HT-29 (cell line): ENCODE measurements around the gene BTBD7. TPM values are rescaled to one million over a fixed set of nuclear protein-coding genes. Genes with fewer than 3 reads are reported as not detected.

Experiments used
- DNase-seq: peaks from one replicate; pipeline ENCODE4 v3.0.0-alpha.2; 2015; ENCODE audit warnings: low spot score
- total RNA-seq: library from RNA; depleted of rRNA; stranded (reverse); fragments of >200 nt; shearing (Covaris generic); gene quantifications from 2 replicates; pipeline ENCODE4 v1.2.3, GENCODE V29; 2014

Gene BTBD7
- total RNA-seq, 1 experiment from 2014 or later: 9.4 TPM

DNA sequence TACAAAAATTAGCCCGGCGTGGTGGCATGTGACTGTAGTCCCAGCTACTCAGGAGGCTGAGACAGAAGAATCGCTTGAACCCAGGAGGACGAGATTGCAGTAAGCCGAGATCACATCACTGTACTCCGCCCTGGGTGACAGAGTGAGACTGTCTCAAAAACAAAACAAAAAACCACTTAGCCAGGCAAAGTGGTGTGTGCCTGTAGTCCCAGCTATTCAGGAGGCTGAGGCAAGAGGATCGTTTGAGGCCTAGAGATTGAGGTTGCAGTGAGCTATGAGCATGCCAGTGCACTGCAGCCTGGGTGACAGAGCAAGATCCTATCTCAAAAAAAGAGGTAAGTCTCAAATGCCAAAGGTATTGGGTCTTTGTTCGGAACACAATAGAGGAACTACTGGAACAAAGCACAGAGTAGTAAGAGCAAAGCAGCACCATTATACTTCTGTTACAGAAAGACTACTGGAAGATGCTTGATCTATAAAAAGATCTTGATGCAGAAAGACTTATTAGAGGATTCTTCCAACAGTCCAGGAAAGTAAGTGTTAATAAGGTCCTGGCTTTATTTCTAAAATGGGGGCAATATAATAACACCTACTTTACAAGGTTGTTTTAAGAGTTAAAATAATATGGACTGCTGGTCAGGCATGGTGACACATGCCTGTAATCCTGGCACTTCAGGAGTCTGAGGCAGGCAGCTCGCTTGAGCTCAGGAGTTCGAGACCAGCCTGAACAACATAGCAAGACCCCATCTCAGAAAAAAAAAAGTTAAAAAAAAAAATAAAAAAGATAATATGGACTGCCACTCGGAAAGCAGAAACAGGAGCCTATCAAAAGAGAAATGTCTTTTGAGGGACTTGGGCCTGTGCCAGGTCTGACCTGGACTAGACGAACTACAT lies 29.9 kb downstream of the BTBD7 start:
- no peak for DNase-seq

DNA sequence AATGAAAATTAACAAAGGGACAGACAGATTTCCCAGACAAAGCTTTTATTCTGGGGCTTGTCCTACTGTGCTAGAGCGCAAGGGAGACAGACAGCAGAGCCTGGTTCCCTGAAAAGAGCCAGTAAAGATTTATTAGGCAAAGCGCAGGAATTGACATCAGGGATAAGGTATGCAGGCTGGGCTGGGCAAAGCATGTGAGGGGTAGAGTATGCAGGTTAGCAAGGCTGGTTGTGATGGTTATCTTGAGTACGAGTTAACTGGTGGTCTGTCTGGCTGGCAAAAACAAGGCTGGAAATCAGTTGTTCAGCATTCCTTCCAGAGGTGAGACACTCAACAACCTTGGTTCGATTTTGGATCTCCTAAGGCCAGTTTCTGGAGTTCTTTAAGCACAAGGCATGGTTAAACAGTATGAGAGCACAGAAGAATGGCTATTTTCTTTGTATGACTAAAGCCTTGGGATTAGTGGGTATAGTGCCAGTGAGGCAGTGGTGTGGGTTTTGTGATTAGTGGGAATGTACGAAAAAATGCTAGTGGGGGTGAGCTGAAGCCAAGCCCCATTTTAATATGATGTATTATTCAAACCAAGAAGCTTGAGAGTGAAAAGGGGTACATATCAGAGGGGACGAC lies 30.9 kb downstream of the BTBD7 start:
- DNase-seq: peak; percentile 42

DNA sequence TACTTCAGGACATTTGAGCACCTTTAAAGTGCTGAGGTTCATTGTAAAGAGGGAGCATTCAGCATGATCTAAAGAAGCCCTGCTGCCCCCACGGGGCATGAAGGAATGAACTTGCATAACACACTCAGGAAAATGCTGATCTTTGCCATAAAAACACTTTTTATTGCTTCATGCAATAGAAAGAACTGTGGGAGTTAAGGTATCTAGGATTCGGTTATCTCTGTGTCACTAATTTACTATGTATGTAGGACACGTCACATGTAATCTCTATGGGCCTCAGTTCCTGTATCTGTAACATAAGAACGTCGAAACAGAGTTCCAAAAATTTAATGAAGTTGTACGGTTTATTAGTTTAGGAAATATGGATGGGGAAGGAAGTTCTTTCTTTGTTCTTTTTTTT lies 33.0 kb downstream of the BTBD7 start:
- no peak for DNase-seq

DNA sequence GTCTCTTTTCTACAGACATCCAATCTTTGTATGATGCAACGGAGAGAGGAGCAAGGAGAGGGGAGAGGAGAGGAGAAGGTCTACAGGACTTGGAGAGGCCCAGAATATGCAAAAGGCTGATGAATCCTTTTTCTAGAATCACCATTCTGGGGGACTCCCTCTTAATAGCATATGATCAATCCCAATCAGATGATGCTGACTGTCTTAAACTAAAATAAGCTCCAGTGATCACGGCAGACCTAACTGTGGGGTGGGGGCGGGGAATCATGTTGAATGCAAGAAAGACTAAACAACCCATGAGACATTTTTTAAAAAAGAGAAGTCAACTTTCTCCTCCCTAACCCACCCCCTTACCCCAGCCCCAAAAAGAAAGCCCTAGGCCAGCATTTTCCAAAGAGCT lies 33.4 kb downstream of the BTBD7 start:
- DNase-seq: no peak

DNA sequence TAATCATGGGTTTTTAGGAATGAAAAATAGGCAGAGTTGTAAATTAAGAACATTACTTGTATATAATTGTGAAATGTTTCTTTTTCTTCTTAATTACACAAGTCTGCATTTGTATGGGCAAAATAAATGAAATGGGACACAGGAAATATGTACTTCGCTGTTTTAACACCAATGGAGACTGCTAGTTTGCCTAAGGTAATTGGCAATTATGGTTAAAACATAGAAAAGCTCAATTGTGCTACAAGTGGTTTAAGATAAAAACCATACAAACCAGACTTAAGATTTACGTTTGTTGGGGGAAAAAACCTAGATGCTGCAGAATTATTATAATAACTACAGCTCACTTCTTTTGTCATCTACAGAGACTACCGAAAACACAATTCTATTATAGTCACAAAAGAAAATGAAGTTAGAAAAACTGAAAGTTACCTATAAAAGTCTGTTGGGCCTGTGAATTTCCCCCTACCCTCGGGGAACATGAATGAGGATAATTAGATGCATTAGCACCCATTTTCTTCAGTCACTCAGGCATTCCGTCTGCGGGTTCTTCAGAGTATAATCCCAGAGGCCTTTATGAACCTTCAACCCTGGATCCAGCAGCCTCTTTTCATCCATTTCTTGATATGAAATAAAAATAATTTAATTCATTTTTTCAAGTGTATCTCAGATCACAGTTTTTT lies 37.2 kb downstream of the BTBD7 start:
- DNase-seq: no peak

DNA sequence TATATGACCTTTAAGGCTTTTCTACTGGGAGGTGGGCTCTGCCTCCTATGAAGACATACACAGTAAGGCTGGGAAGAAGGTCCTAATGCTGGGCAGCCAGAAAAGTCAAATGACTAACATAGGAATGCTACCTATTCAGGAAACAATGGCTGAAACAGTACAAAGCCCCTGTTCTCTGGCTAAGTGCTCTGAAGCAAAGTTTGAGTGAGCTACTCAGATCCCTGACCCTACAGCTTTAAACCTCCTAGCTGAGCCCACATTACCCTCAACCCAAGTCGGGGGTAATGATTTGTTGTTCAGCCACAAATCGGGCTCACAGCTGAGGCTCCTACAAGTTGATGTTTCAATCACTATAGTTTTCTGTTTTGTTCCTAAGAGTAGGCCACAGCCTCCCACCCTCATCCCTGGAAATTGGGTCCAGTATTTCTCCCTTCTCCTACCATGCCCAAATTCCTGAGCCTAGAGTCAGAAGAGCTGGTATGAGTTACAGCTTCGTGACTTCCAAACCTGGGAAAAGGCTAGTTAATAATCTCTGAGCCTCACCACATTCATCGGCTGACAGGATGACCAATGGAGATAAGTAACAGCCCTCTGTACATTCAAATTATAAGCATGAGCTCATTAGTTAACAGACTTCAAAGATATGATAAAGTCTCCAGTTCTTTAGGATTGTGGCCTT lies 46.5 kb downstream of the BTBD7 start:
- no peak for DNase-seq

DNA sequence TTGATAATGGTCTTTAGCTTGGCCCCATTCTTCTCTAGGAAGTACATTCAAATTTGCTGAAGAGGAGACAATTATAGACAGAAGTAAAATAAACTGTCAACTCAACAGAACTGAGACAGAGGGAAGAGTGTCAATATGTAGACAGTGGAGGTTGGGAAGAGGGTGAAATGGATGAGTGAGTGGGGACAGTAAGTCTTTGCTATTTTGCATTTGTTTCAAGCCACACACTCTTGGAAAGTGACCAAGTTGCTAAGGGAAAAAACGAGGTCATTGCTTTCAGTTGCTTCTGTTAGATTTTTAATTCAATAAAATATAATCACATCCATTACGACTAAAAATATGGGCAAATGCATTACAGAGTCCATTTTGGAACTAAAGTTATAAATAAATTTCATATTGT lies 47.8 kb downstream of the BTBD7 start:
- no peak for DNase-seq

DNA sequence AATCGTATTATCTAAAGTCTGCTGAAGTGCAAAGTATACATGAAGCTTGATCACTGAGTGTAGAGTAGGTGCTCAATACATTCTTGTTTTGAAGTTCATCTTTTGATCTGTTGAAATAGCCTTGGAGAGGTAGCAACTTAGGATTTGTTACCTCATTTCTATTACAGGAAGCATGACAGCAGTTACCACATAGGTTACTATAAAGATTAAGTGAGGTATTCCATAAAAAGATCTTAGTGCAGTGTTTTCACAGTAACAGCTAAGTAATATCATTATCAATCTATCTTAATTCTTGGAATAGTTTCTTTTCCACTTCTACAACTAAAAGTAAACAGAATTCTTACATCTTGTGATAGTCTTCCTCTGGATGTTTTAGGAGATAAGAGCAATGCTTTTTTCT lies 50.9 kb downstream of the BTBD7 start:
- no peak for DNase-seq

DNA sequence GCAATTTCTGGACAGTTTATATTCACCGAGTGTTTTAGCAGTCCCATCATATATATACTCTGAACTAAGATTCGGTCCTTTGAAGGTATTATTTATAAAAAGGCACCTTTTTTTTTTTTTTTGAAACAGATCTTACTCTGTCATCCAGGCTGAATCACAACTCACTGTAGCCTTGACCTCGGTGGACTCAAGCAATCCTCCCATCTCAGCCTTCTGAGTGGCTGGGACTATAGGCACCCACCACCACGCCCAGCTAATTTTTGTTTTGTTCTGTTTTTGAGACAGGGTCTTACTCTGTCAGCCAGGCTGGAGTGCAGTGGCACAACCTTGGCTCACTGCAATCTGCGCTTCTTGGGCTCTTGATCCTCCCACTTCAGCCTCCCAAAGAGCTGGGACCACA lies 52.1 kb downstream of the BTBD7 start:
- no peak for DNase-seq

DNA sequence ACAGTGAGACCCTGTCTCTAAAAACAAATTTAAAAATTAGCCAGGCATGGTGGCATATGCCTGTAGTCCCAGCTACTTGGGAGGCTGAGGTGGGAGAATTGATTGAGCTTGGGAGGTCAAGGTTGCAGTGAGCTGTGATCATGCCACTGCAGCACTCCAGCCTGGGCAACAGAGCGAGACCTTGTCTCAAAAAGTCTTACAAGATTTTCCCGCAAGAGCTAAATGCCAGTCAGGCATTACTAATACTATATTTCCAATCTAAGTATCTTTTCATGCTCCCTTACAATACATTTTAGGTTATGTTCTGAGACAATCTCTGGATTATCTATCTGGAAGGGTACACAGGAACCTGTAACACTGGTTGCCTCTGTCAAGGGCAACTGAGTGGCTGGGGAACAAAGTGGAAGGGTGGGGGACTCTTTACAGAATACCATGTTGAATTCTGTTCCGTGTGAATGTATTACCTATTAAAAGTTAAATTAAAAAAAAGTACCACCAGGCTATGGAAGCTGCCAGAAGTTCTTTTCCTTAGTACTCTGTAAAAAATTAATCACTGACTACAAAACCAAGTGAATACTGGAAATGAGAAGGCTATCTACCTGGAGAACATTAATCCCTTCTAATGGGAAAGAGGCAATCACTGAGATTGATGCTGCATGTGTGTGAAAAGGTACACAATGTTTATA lies 56.7 kb downstream of the BTBD7 start:
- DNase-seq: no peak

DNA sequence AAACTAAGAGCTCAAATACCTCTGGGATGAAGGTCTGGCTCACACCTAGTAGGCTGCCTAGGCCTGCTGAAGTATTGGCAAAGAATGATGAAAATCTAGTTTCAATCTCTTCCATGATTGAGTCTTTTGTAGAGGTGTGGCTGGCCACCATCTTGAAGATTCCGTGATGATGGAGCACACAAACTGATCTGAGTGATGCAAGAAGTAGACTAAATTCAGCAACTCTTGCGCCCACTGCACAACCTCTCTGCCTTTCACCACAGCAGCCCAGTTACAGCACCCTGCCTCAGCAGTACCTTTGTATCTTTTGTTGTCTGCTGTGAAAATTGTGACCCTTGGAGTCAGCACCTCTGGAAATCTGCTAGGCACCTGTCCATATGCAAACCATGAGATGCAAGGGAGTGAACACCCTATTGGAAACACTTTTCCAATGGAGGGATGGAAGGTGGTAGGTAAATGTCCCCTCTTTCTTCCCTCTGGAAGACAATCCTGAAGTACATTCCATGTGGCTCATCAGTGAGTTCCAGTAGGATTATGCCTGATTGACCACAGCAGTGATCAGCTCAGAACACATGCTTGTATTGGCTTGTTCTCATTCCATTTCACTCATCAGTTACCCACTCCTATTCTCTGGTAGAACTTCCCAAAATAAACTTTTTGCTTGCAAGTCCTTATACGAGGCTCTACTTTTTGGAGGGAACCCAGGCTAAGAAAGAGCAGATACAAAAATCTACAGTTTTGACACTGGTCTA lies 58.6 kb downstream of the BTBD7 start:
- no peak for DNase-seq

DNA sequence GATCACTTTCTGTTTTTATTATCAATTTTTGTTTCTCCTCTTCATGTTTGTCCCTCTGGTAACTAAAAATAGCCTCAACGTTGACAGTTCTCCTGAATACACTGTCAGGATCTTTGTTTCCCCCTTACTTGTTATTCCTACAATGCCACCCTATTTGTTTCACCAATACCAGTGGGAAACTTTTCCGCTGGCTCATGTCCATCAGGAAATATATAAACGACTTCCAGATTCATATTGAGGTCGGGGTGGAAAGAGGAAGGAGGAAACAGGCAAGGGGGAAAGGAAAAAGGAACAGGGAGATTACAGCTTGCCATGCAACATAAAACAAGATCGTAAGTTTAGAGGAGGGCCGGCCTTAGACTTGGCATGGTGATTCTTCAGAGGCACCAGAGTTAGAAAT lies 61.7 kb downstream of the BTBD7 start:
- peak; percentile 25 for DNase-seq

DNA sequence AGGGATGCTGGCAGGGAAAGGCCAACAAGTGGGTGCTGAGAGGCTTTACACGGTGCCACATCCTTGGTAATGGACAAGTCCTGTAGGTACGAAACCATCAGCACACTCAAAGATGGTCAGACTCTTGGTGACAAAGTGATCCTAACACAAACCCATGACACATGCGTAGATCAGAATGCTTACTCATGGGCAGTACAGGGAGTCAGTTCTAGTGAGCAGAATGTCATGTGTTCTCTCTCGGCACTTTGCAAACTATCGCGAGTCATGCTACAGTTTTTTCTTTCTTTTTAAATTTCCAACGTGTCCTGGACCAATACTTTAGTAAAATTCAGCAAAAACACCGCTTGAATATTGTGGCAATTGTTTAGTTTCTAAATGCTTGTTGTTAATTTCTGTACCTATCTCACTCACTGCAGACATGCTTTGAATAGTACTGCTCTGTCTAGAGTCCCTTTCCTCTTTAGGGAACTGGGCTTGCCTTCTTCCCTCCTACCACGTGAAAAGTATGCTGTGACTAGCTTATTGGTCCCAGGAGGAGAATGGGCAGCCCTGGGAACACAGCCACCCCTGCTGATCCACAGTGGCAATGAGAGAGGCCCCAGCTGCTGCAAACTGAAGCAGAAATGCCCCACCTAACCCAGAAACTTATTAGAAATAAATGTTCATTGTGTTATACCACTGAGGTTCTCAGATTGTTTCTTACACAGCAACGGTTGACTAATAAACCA lies 63.3 kb downstream of the BTBD7 start:
- DNase-seq: no peak

DNA sequence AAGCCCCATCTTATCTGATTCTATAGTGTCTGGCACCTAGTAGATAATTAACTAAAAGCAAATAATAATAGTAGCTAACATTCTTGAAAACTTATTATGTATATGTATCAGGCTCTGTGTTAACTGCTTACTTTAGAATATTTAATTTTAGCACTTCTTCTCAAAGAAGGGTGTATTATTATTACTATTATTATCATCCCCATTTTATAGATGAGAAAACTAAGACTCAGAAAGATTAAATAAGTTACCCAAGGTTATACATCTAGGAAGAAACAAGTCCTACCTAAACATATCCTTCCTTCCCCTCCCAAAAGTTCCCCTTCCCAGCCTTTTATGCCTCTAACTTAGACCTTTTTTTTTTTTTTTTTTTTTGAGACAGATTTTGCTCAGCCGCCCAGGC lies 64.4 kb downstream of the BTBD7 start:
- DNase-seq: no peak

DNA sequence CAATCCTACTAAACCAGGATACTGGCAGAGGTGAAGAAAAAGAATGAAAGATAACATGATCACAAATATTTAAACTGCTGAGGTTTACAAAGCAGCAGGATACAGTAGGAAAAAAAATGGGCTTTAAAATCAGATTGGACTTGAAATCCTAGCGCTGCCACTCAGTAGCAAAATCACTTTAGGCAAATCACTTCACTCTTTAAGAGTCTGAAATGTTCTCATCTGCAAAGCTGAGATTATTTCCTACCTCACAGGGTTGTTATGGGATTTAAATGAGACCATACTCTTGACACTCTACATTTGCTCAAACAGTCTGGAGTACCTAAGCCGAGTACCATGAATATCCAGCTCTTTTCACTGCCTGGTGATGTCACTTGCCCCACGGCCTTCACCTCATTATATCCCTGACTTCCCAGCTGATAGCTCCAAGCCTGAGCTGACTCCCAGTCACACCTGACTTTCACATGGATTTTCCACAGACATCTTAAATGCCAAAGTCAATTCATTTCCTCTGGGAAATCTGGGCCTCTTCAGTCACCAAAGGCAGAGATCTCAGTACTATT lies 65.6 kb downstream of the BTBD7 start:
- no peak for DNase-seq

DNA sequence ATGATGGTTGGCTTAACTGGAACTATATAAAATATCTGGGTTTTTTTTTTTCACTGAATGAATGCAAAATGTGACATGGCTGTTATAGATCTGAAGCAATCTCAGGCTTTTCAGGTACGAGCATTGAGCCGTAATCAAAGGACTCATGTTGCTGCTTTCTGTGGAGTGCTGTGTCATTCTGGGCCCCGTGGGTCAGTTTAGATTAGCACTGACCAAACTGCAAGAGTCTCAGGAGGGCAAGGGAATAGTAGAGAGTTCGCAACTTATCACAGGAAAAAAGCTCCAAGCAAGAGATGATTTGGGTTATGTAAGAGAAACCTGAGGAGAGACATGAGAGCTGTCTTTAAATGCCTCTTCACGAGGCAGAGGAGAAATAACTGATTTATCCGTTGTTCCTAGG lies 66.7 kb downstream of the BTBD7 start:
- no peak for DNase-seq

DNA sequence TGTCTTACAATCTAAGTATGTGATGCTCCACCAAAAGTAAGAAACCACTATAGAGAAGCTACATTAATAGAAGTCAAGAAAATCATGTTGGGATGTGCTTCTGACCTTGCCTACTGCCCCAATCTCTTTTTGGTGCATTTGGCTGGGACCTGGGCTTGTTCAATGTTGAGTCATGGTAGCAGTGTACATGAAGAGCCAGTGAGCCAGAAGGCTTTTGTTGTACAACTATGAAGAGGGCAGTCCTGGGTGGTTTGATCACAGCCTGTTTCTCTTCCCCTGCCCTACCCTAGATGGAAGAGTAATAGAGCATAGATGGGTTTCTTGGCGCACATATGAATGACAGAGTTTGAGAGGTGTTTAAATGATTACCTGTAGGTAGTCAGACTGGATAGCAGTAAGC lies 69.4 kb downstream of the BTBD7 start:
- no peak for DNase-seq

DNA sequence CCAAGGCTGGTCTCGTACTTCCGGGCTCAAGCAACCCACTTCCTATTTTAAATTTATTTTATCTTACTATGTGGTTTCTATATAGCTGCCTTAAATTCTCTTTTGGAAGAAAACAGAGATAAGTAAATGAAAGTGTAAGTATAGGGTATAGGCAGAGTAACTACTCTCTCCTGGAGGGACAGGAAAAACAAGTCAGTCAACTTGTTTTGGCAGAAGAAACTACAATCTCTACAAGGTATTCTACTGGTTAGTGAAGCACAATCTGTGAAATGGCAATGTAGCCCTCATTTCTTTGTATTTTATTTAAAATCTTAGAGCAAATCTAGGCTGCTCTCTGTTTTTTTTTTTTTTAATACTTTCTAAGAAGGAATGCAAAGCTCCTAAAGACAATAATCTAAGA lies 70.4 kb downstream of the BTBD7 start:
- DNase-seq: peak; percentile 58

DNA sequence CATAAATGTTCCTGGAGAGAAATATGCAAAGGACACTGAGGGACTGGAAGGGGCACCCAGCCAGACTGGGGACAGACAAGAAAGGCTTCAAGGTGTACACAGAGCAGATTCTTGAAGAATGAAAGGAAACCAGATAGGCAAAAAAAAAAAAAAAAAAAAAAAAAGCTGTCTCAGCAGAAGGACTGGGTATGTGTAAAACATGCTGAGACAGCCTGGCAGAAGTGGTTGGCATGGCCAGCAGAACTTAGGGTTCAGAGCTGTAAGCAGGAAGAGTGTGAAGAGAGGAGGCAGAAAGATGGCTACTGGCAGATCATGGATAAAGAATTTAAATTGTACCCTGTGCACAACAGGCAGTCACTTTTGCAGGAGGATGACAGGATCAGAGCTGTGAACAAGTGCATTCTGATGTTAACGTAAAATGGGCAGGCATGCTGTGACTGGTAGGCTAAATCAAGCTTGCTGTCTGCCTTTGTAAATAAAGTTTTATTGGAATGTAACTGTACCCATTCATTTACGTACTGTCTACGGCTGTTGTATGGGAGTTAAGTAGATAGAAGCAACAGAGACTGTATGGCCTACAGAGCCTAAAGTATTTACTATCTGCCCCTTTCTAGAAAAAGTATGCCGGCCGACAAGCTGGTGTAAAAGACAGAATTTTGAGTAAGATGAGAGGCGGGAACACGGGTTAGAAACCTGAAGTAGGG lies 83.6 kb downstream of the BTBD7 start:
- DNase-seq: no peak
